Measurements from ENCODE around the gene SLC2A6. TPM values are rescaled to one million over a fixed set of nuclear protein-coding genes. Genes with fewer than 3 reads are reported as not detected.

Gene SLC2A6
- polyA plus RNA-seq, 1 of the 3 experiments (the other 2 are of a cell fraction), result 5.2 TPM

GRCh38 chr9:133463864-133464615 lies 14.9 kb downstream of the SLC2A6 start:
- H3K36me3 ChIP-seq (replicated peaks in 1 of 2; ENCODE audit: control insufficient read depth in 1 of 2, insufficient read depth in 2 of 2, low read length in 1 of 2), result peaks cover 0 to 15% of the 10 kb centered on the region in 2 experiments
- H3K79me2 ChIP-seq (ENCODE audit: insufficient read depth), result no peaks in the 10 kb centered on the region
- POLR2A ChIA-PET, result no interaction called here
- WGBS (ENCODE audit: low lambda C conversion rate), result 93% methylated on average over 23 of the region's 24 CpGs
- no peaks in the 10 kb centered on the region for H3K27me3 ChIP-seq (ENCODE audit: insufficient read depth)
- CTCF ChIA-PET, result interaction anchor here (0.8 kb wide), 1 partner anchor 23 kb away, joined by 3 read pairs; no protein-coding TSS in a partner anchor
- no peaks in the 10 kb centered on the region for H3K9me3 ChIP-seq
- H3F3A ChIP-seq (replicated peaks; ENCODE audit: insufficient read depth), result peaks cover 10% of the 10 kb centered on the region
- no peak for DNase-seq
- TF ChIP-seq RCOR1 (IDR thresholded peaks at IDR 0.05; ENCODE audit: low read length) (no peak), NRF1 (IDR thresholded peaks at IDR 0.05; ENCODE audit: low read depth, low read length) (no peak), SIN3A (IDR thresholded peaks at IDR 0.05; ENCODE audit: borderline replicate concordance, low read depth, low read length) (no peak), TCF12 (IDR thresholded peaks at IDR 0.05) (no peak), FOXJ3 (CRISPR knock-in tag; IDR thresholded peaks at IDR 0.05) (no peak), RAD21 (IDR thresholded peaks at IDR 0.05; ENCODE audit: low read length) (no peak), SMC3 (IDR thresholded peaks at IDR 0.05; ENCODE audit: low read depth, low read length) (no peak), RXRA (IDR thresholded peaks at IDR 0.05; ENCODE audit: borderline replicate concordance, low read depth) (no peak), RFX5 (IDR thresholded peaks at IDR 0.05; ENCODE audit: low read length) (no peak), ELF1 (IDR thresholded peaks at IDR 0.05) (no peak), FOSL2 (IDR thresholded peaks at IDR 0.05; ENCODE audit: borderline replicate concordance, low read depth) (no peak), POLR2AphosphoS5 (IDR thresholded peaks at IDR 0.05; ENCODE audit: low read depth, low read length) (no peak), CTCF (IDR thresholded peaks at IDR 0.05) (no peak), FOXM1 (IDR thresholded peaks at IDR 0.05; ENCODE audit: low read depth) (no peak), JUND (IDR thresholded peaks at IDR 0.05) (no peak), REST (IDR thresholded peaks at IDR 0.05; ENCODE audit: low read depth, low read length) (no peak), GABPA (IDR thresholded peaks at IDR 0.05; ENCODE audit: low read depth) (no peak)
- TF ChIP-seq, protein P1, sequence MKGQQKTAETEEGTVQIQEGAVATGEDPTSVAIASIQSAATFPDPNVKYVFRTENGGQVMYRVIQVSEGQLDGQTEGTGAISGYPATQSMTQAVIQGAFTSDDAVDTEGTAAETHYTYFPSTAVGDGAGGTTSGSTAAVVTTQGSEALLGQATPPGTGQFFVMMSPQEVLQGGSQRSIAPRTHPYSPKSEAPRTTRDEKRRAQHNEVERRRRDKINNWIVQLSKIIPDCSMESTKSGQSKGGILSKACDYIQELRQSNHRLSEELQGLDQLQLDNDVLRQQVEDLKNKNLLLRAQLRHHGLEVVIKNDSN (IDR thresholded peaks at IDR 0.05; ENCODE audit: borderline replicate concordance, low read depth), result no peak
- peaks cover 0 to 20% of the 10 kb centered on the region in 2 experiments; a peak in 1 of 4 replicates for H3K4me1 ChIP-seq (ENCODE audit: control insufficient read depth in 1 of 2, insufficient read depth in 2 of 2, low read depth in 1 of 2, low read length in 1 of 2)
- no peak overlapping the region for H3K4me3 ChIP-seq (ENCODE audit: low read depth in 2 of 2, low read length in 1 of 2)
- H3K4me2 ChIP-seq, result no peak overlapping the region
- no peak overlapping the region for H2AFZ ChIP-seq (ENCODE audit: low read depth)
- no peaks in the 10 kb centered on the region for H3K9me2 ChIP-seq
- no peak overlapping the region for H3K27ac ChIP-seq (ENCODE audit: low read depth in 2 of 2, low read length in 1 of 2)
- H4K20me1 ChIP-seq (ENCODE audit: insufficient read depth), result no peaks in the 10 kb centered on the region
- no peak overlapping the region for H3K9ac ChIP-seq

Data from SK-N-SH (cell line).